C4-2B (cell line): ENCODE data around the gene ENDOV.

ENCODE experiments used
- H3K27ac ChIP-seq: fragments of 450-650 bp; 2 replicates; pipeline ENCODE4 v1.5.1; 2017
- CTCF ChIP-seq: fragments of 450-650 bp; conservative IDR thresholded peaks from 2 replicates; pipeline ENCODE4 v1.5.1; 2017; ENCODE audit warnings: mild to moderate bottlenecking
- ZFX ChIP-seq: fragments of 450-650 bp; IDR thresholded peaks from 2 replicates; pipeline ENCODE4 v1.6.1; 2017

ENDOV gene

GRCh38 chr17:80381416-80381923 is 33.5 kb upstream of the ENDOV start:
- TF ChIP-seq CTCF = no peak
- no peak for TF ChIP-seq ZFX

GRCh38 chr17:80382446-80382845 is 32.5 kb upstream of the ENDOV start:
- no peak for TF ChIP-seq CTCF
- TF ChIP-seq ZFX = no peak
- H3K27ac ChIP-seq = no peak overlapping the region

More at GRCh38 chr17:80381416-80381923, 33.5 kb upstream of the ENDOV start:
- no peak overlapping the region for H3K27ac ChIP-seq

- TF ChIP-seq ZFX = no peak
- TF ChIP-seq CTCF = no peak
- no peak overlapping the region for H3K27ac ChIP-seq
Measured at GRCh38 chr17:80382956-80383355, 32.0 kb upstream of the ENDOV start.

- no peak overlapping the region for H3K27ac ChIP-seq
- TF ChIP-seq CTCF (no peak), ZFX (no peak)
Measured at GRCh38 chr17:80384078-80384960, 30.6 kb upstream of the ENDOV start.

GRCh38 chr17:80385046-80385445 is 29.9 kb upstream of the ENDOV start:
- TF ChIP-seq ZFX (no peak), CTCF (no peak)
- no peak overlapping the region for H3K27ac ChIP-seq

GRCh38 chr17:80386341-80386740 is 28.6 kb upstream of the ENDOV start:
- no peak overlapping the region for H3K27ac ChIP-seq
- TF ChIP-seq ZFX = no peak
- no peak for TF ChIP-seq CTCF

GRCh38 chr17:80387071-80387470 is 27.9 kb upstream of the ENDOV start:
- TF ChIP-seq CTCF (no peak), ZFX (no peak)
- H3K27ac ChIP-seq = no peak overlapping the region
